ENCODE data around the gene KRTAP12-2. TPM values are rescaled to one million over a fixed set of nuclear protein-coding genes. Genes with fewer than 3 reads are reported as not detected.
"Not testable (repeated sequence)": the region's sequence is repeated elsewhere in the genome, so short reads cannot be mapped to it uniquely, and the experiment has no call there.

KRTAP12-2 gene
- polyA plus RNA-seq, 2 donors: not detected

DNA sequence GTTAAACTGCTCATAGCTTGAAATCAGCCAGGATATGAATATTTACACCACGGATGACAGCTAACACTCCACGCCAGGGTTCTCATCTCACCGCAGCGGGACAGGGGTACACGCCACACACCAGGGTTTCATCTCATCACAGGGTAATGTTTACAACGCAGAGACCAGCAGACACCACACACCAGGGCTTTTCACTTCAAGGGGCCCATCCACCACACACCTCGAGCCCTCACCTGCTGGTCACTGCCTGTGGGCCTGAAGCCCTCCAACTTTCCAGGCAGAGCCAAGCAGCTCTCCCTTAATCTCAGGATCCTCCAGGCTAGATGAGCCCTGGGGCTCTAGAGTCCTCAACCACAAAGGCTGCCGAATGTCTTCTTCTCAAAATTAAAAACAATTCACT is 28.9 kb upstream of the KRTAP12-2 start:
- Histone ChIP-seq H3K27ac (ENCODE audit: low read depth in 2 of 2, low read length in 1 of 2) (no peak overlapping the region), H3K4me3 (ENCODE audit: low read depth in 1 of 2, low read length in 2 of 2) (no peak overlapping the region), H3K4me1 (ENCODE audit: control insufficient read depth in 2 of 2, insufficient read depth in 2 of 2, low read length in 1 of 2) (no peaks in the 10 kb centered on the region), H3K36me3 (ENCODE audit: control insufficient read depth in 2 of 2, insufficient read depth in 2 of 2, low read length in 1 of 2) (no peaks in the 10 kb centered on the region), H3K27me3 (ENCODE audit: control insufficient read depth in 1 of 2, insufficient read depth in 2 of 2, low read length in 2 of 2) (peaks cover 0 to 1% of the 10 kb centered on the region in 2 donors), H3K9me3 (ENCODE audit: control insufficient read depth in 2 of 2, insufficient read depth in 1 of 2, low read depth in 1 of 2, low read length in 1 of 2) (no peaks in the 10 kb centered on the region)
- 76 to 80% methylated on average over 8 of the region's 8 CpGs for WGBS, 2 donors

DNA sequence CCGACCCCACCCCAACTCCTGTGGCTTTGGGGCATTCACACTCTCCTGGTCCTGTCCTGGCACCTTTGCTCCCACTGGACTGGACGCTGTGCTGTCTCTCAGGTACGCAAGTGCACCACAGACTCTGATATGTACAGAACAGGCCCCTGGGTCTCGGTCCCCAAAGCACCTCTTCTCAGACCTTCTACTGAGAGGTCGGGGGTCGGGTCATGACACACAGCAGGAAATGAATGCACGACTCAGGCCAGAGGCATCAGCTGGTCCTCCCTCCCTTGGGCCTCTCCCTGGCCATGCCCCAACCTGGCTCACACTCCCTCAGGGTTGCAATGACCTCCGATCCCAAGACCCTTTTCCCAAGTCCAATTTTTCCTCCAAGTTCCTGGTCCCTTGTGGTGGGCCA is 28.5 kb upstream of the KRTAP12-2 start:
- Histone ChIP-seq H3K27me3 (ENCODE audit: control insufficient read depth in 1 of 2, insufficient read depth in 2 of 2, low read length in 2 of 2) (no peaks in the 10 kb centered on the region), H3K4me3 (ENCODE audit: low read depth in 1 of 2, low read length in 2 of 2) (no peak overlapping the region)
- 69% methylated on average over 8 of the region's 8 CpGs for WGBS, 2 donors

DNA sequence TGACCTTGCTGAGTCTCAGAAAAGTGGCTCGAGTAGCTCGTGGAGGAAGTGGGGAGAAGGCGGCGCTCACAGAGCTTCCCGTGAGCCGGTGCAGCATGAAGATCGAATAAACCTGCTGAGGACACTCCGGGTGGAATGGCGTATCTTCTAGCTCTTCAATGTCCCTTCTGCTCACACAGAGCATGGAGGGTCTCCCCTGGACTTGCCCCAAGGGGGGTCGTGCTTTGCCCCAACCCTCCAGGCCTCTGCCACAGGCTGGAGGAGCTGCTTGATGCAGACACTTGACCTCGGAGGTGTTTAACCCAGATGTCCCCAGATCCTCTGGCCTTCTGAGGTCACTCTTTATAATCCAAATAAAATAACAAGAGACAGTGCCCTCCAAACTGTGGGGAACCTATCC is 28.0 kb upstream of the KRTAP12-2 start:
- no peak overlapping the region for H3K27ac ChIP-seq (ENCODE audit: low read depth in 2 of 2, low read length in 1 of 2)
- H3K9me3 ChIP-seq (ENCODE audit: control insufficient read depth in 2 of 2, insufficient read depth in 1 of 2, low read depth in 1 of 2, low read length in 1 of 2): no peaks in the 10 kb centered on the region
- H3K4me3 ChIP-seq (ENCODE audit: low read depth in 1 of 2, low read length in 2 of 2): no peak overlapping the region
- no peaks in the 10 kb centered on the region for H3K27me3 ChIP-seq (ENCODE audit: control insufficient read depth in 1 of 2, insufficient read depth in 2 of 2, low read length in 2 of 2)
- H3K4me1 ChIP-seq (ENCODE audit: control insufficient read depth in 2 of 2, insufficient read depth in 2 of 2, low read length in 1 of 2): no peaks in the 10 kb centered on the region
- H3K36me3 ChIP-seq (ENCODE audit: control insufficient read depth in 2 of 2, insufficient read depth in 2 of 2, low read length in 1 of 2): no peaks in the 10 kb centered on the region
- WGBS, 2 donors: 72 to 76% methylated on average over 11 of the region's 11 CpGs

More for the DNA sequence above, 28.5 kb upstream of the KRTAP12-2 start:
- no peaks in the 10 kb centered on the region for H3K4me1 ChIP-seq (ENCODE audit: control insufficient read depth in 2 of 2, insufficient read depth in 2 of 2, low read length in 1 of 2)
- no peaks in the 10 kb centered on the region for H3K9me3 ChIP-seq (ENCODE audit: control insufficient read depth in 2 of 2, insufficient read depth in 1 of 2, low read depth in 1 of 2, low read length in 1 of 2)
- H3K36me3 ChIP-seq (ENCODE audit: control insufficient read depth in 2 of 2, insufficient read depth in 2 of 2, low read length in 1 of 2): no peaks in the 10 kb centered on the region
- no peak overlapping the region for H3K27ac ChIP-seq (ENCODE audit: low read depth in 2 of 2, low read length in 1 of 2)

DNA sequence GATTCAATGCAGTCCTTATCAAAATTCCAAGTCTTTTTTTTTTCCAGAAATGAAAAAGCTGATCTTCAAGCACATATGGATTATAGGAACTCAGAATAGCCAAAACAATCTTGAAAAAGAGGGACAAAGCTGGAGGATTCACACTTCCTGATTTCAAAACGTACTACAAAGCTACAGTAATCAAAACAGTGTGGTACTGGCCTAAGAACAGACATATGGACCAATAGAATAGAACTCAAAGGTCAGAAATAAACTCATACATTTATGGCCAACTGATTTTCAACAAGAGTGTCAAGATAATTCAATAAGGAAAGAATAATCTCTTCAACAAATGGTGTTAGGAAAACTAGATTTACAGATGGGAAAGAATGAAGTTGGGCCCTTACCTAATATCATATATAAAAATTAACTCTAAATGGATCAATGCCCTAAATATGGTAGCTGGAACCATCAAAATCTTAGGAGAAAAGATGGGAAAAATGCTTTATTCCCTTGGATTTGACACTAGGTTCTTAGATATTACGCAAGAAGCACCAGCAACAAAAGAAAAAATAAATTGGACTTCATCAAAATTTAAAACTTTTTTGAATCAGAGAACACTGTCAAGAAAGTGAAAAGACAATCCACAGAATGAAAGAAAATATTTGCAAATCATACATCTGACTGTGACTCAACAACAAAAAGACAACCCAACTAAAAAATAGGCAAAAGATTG is 26.2 kb upstream of the KRTAP12-2 start:
- H3K27ac ChIP-seq (ENCODE audit: low read depth in 2 of 2, low read length in 1 of 2): no peak overlapping the region
- no peaks in the 10 kb centered on the region for H3K9me3 ChIP-seq (ENCODE audit: control insufficient read depth in 2 of 2, insufficient read depth in 1 of 2, low read depth in 1 of 2, low read length in 1 of 2)
- no peaks in the 10 kb centered on the region for H3K4me1 ChIP-seq (ENCODE audit: control insufficient read depth in 2 of 2, insufficient read depth in 2 of 2, low read length in 1 of 2)
- no peak overlapping the region for H3K4me3 ChIP-seq (ENCODE audit: low read depth in 1 of 2, low read length in 2 of 2)
- H3K27me3 ChIP-seq (ENCODE audit: control insufficient read depth in 1 of 2, insufficient read depth in 2 of 2, low read length in 2 of 2): peaks cover 0 to 2% of the 10 kb centered on the region in 2 donors
- WGBS, 2 donors: 50% methylated on average over 2 of the region's 2 CpGs
- no peaks in the 10 kb centered on the region for H3K36me3 ChIP-seq (ENCODE audit: control insufficient read depth in 2 of 2, insufficient read depth in 2 of 2, low read length in 1 of 2)

DNA sequence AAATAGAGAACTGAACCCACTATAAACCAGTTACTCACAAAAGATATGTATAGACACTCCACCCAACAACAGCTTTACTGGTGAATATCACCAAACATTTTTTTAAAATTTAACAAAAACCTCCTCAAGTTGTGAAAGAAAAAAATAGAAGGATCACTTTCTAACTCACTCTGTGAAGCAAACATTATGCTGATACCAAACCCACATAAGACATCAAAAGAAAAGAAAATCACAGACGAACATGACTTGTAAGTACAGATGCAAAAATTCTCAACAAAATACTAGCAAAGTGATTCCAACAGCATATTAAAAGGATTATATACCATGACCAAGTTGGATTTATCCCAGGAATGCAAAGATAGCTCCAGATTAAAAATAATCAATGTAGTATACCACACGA is 25.0 kb upstream of the KRTAP12-2 start:
- Histone ChIP-seq H3K9me3 (ENCODE audit: control insufficient read depth in 2 of 2, insufficient read depth in 1 of 2, low read depth in 1 of 2, low read length in 1 of 2) (no peaks in the 10 kb centered on the region), H3K27me3 (ENCODE audit: control insufficient read depth in 1 of 2, insufficient read depth in 2 of 2, low read length in 2 of 2) (peaks cover 0 to 2% of the 10 kb centered on the region in 2 donors)

DNA sequence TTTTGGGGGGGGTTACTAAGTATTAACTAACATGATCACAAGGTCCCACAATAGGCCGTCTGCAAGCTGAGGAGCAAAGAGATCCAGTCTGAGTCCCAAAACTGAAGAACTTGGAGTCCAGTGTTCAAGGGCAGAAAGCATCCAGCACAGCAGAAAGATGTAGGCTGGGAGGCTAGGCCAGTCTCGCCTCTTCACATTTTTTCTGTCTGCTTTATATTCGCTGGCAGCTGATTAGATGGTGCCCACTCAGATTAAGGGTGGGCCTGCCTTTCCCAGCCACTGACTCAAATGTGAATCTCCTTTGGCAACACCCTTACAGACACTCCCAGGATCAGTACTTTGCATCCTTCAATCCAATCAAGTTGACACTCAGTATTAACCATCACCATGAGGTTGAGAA is 23.0 kb upstream of the KRTAP12-2 start:
- 82 to 92% methylated on average over 3 of the region's 3 CpGs for WGBS, 2 donors
- H3K27ac ChIP-seq (ENCODE audit: low read depth in 2 of 2, low read length in 1 of 2); H3K9me3 ChIP-seq (ENCODE audit: control insufficient read depth in 2 of 2, insufficient read depth in 1 of 2, low read depth in 1 of 2, low read length in 1 of 2); H3K4me1 ChIP-seq (ENCODE audit: control insufficient read depth in 2 of 2, insufficient read depth in 2 of 2, low read length in 1 of 2); H3K4me3 ChIP-seq (ENCODE audit: low read depth in 1 of 2, low read length in 2 of 2); H3K27me3 ChIP-seq (ENCODE audit: control insufficient read depth in 1 of 2, insufficient read depth in 2 of 2, low read length in 2 of 2); H3K36me3 ChIP-seq (ENCODE audit: control insufficient read depth in 2 of 2, insufficient read depth in 2 of 2, low read length in 1 of 2): not testable (repeated sequence)

More for the DNA sequence above, 25.0 kb upstream of the KRTAP12-2 start:
- Histone ChIP-seq H3K4me3 (ENCODE audit: low read depth in 1 of 2, low read length in 2 of 2) (no peak overlapping the region), H3K36me3 (ENCODE audit: control insufficient read depth in 2 of 2, insufficient read depth in 2 of 2, low read length in 1 of 2) (no peaks in the 10 kb centered on the region), H3K4me1 (ENCODE audit: control insufficient read depth in 2 of 2, insufficient read depth in 2 of 2, low read length in 1 of 2) (no peaks in the 10 kb centered on the region), H3K27ac (ENCODE audit: low read depth in 2 of 2, low read length in 1 of 2) (no peak overlapping the region)
- 35 to 42% methylated on average over 2 of the region's 2 CpGs for WGBS, 2 donors

DNA sequence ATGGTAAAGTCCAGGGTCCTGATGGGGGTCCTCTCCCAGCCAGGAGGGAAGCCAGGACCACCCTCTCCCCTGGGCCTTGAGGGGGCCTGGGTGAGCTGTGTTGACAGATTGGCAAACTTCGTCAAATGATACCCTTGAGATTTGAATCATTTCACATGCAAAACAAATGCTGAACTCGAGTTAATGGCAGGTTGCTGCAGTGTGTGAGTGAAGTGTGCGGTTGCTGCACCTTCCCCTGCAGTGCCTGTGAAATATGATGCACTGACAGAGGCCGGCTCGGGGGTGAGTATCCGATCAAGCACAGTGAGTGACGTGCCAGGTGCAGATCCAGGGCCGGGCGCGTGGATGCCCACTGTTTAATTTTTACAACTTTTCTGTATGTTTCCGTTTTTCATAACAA is 20.9 kb upstream of the KRTAP12-2 start:
- Histone ChIP-seq H3K36me3 (ENCODE audit: control insufficient read depth in 2 of 2, insufficient read depth in 2 of 2, low read length in 1 of 2) (no peaks in the 10 kb centered on the region), H3K4me3 (ENCODE audit: low read depth in 1 of 2, low read length in 2 of 2) (no peak overlapping the region), H3K27me3 (ENCODE audit: control insufficient read depth in 1 of 2, insufficient read depth in 2 of 2, low read length in 2 of 2) (peaks cover 0 to 2% of the 10 kb centered on the region in 2 donors), H3K9me3 (ENCODE audit: control insufficient read depth in 2 of 2, insufficient read depth in 1 of 2, low read depth in 1 of 2, low read length in 1 of 2) (no peaks in the 10 kb centered on the region), H3K27ac (ENCODE audit: low read depth in 2 of 2, low read length in 1 of 2) (no peak overlapping the region), H3K4me1 (ENCODE audit: control insufficient read depth in 2 of 2, insufficient read depth in 2 of 2, low read length in 1 of 2) (no peaks in the 10 kb centered on the region)
- 41 to 56% methylated on average over 11 of the region's 11 CpGs for WGBS, 2 donors

DNA sequence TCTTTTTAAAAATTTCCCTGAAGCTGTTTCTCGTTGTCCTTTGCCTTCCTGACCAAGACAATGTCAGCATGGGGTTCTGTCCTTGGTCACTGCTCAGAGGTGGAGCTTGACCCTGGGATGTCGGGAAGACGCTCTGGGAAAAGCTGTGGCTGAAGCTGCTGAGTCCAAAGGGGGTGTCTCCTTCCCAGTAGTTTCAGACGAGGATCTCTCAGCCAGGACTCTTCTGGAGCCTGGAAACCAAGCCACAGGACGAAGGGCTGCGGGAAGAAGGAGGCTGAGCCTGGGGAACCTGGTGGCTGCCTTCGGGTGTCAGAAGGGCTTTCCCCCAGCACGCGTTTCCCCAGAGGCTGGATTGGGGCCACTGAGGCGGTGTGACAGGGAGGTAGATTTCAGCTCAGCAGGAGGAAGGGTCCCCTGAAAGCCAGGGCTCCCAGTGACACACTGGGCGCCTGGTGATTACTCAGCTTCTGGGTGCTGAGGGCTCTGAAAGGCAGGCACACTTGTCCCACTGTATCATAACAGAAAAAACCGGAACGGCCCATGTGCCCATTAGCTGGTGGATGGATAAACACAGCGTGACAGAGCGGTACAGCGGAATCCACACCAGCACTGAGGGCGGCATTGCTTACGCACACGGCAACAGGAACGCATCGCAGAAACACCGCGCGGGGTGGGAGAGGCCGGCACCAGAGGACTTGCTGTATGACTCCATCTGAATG is 20.3 kb upstream of the KRTAP12-2 start:
- Histone ChIP-seq H3K27ac (ENCODE audit: low read depth in 2 of 2, low read length in 1 of 2) (no peak overlapping the region), H3K4me1 (ENCODE audit: control insufficient read depth in 2 of 2, insufficient read depth in 2 of 2, low read length in 1 of 2) (no peaks in the 10 kb centered on the region), H3K9me3 (ENCODE audit: control insufficient read depth in 2 of 2, insufficient read depth in 1 of 2, low read depth in 1 of 2, low read length in 1 of 2) (no peaks in the 10 kb centered on the region), H3K4me3 (ENCODE audit: low read depth in 1 of 2, low read length in 2 of 2) (no peak overlapping the region), H3K36me3 (ENCODE audit: control insufficient read depth in 2 of 2, insufficient read depth in 2 of 2, low read length in 1 of 2) (no peaks in the 10 kb centered on the region), H3K27me3 (ENCODE audit: control insufficient read depth in 1 of 2, insufficient read depth in 2 of 2, low read length in 2 of 2) (peaks cover 0 to 2% of the 10 kb centered on the region in 2 donors)
- WGBS, 2 donors: 60 to 62% methylated on average over 25 of the region's 25 CpGs

DNA sequence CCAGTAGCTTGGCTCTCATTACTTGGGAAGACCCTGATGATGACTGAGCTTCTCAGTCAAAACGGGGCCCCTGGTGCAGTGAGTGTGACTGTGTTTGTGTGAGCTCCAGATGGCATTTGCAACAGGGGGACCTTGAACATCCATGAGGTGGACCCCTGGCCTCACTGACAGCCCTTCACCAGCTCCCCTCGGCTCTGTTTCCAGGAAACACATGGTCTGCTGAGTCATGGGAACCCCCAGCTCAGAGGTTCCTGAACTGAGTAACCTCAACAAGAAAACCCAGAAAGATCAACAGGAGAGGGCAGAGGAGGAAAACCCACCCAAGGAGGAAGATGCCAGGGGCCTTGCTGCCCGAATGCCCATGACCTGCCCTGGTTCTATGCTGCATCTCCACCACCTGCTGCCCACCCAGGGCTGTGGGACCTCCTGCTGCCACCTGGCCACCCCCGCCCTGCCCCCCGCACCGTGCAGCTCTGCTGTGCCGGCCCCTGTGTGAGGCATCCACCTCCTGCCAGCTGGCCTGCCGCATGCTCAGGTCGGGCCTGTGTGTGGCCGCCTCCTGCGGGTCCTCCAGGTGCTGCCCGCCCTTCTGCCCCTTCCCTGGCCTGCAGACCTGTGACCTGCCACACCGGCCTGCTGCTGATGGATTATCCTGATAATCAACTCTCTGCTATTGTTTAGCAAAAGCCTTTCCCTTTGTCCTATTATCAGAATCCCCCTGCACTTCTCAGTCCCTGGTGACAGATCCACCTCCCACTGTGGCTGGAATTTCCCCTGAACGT is 19.5 kb upstream of the KRTAP12-2 start:
- no peaks in the 10 kb centered on the region for H3K36me3 ChIP-seq (ENCODE audit: control insufficient read depth in 2 of 2, insufficient read depth in 2 of 2, low read length in 1 of 2)
- H3K27me3 ChIP-seq (ENCODE audit: control insufficient read depth in 1 of 2, insufficient read depth in 2 of 2, low read length in 2 of 2): peaks cover 0 to 2% of the 10 kb centered on the region in 2 donors
- no peak overlapping the region for H3K27ac ChIP-seq (ENCODE audit: low read depth in 2 of 2, low read length in 1 of 2)
- 39 to 47% methylated on average over 13 to 14 of the region's 14 CpGs for WGBS, 2 donors
- H3K4me3 ChIP-seq (ENCODE audit: low read depth in 1 of 2, low read length in 2 of 2): no peak overlapping the region
- H3K4me1 ChIP-seq (ENCODE audit: control insufficient read depth in 2 of 2, insufficient read depth in 2 of 2, low read length in 1 of 2): no peaks in the 10 kb centered on the region
- H3K9me3 ChIP-seq (ENCODE audit: control insufficient read depth in 2 of 2, insufficient read depth in 1 of 2, low read depth in 1 of 2, low read length in 1 of 2): no peaks in the 10 kb centered on the region

All from esophagus (tissue), 2 donors.